ENCODE results near the gene PDC. TPM values are rescaled to one million over a fixed set of nuclear protein-coding genes. Genes with fewer than 3 reads are reported as not detected.

Gene PDC
- total RNA-seq, 1 donor from 2014 or later = not detected

GRCh38 chr1:186492531-186493291, 31.8 kb upstream of the PDC start:
- intact Hi-C loops (cut with DNase I) = no loop called here
- no peak for DNase-seq (ENCODE audit: extremely low spot score in 2 of 2)
- no peak overlapping the region for H3K27ac ChIP-seq
- no peaks in the 10 kb centered on the region for H3K27me3 ChIP-seq
- no peak for TF ChIP-seq CTCF (IDR thresholded peaks at IDR 0.05)
- no peak for TF ChIP-seq POLR2A (IDR thresholded peaks at IDR 0.05)
- no peak for TF ChIP-seq POLR2AphosphoS5 (IDR thresholded peaks at IDR 0.05; ENCODE audit: insufficient read depth in 1 of 2, low read depth in 1 of 2)
- no peaks in the 10 kb centered on the region for H3K4me1 ChIP-seq
- H3K36me3 ChIP-seq = no peaks in the 10 kb centered on the region
- H3K4me3 ChIP-seq = no peak overlapping the region
- no peaks in the 10 kb centered on the region for H3K9me3 ChIP-seq

GRCh38 chr1:186491336-186491735, 30.4 kb upstream of the PDC start:
- Histone ChIP-seq H3K36me3 (no peaks in the 10 kb centered on the region), H3K4me1 (no peaks in the 10 kb centered on the region), H3K27ac (no peak overlapping the region), H3K4me3 (no peak overlapping the region), H3K9me3 (no peaks in the 10 kb centered on the region), H3K27me3 (no peaks in the 10 kb centered on the region)
- TF ChIP-seq POLR2A (IDR thresholded peaks at IDR 0.05) (no peak), POLR2AphosphoS5 (IDR thresholded peaks at IDR 0.05; ENCODE audit: insufficient read depth in 1 of 2, low read depth in 1 of 2) (no peak), CTCF (IDR thresholded peaks at IDR 0.05) (no peak)
- intact Hi-C loops (cut with DNase I) = no loop called here
- no peak for DNase-seq (ENCODE audit: extremely low spot score in 2 of 2)

- intact Hi-C loops (cut with DNase I) = no loop called here
- no peak for DNase-seq (ENCODE audit: extremely low spot score in 2 of 2)
- Histone ChIP-seq H3K9me3 (no peaks in the 10 kb centered on the region), H3K27me3 (no peaks in the 10 kb centered on the region), H3K4me3 (no peak overlapping the region), H3K27ac (no peak overlapping the region), H3K4me1 (no peaks in the 10 kb centered on the region), H3K36me3 (no peaks in the 10 kb centered on the region)
- TF ChIP-seq CTCF (IDR thresholded peaks at IDR 0.05) (no peak), POLR2A (IDR thresholded peaks at IDR 0.05) (no peak), POLR2AphosphoS5 (IDR thresholded peaks at IDR 0.05; ENCODE audit: insufficient read depth in 1 of 2, low read depth in 1 of 2) (no peak)
Observed at GRCh38 chr1:186487163-186487562, 26.2 kb upstream of the PDC start.

GRCh38 chr1:186486061-186486460, 25.1 kb upstream of the PDC start:
- Histone ChIP-seq H3K4me1 (no peaks in the 10 kb centered on the region), H3K9me3 (no peaks in the 10 kb centered on the region), H3K27me3 (no peaks in the 10 kb centered on the region), H3K27ac (no peak overlapping the region), H3K36me3 (no peaks in the 10 kb centered on the region), H3K4me3 (no peak overlapping the region)
- TF ChIP-seq POLR2AphosphoS5 (IDR thresholded peaks at IDR 0.05; ENCODE audit: insufficient read depth in 1 of 2, low read depth in 1 of 2) (no peak), POLR2A (IDR thresholded peaks at IDR 0.05) (no peak), CTCF (IDR thresholded peaks at IDR 0.05) (no peak)
- no peak for DNase-seq (ENCODE audit: extremely low spot score in 2 of 2)
- intact Hi-C loops (cut with DNase I) = no loop called here

- Histone ChIP-seq H3K4me3 (no peak overlapping the region), H3K4me1 (no peaks in the 10 kb centered on the region), H3K9me3 (no peaks in the 10 kb centered on the region), H3K27ac (no peak overlapping the region), H3K36me3 (no peaks in the 10 kb centered on the region), H3K27me3 (no peaks in the 10 kb centered on the region)
- intact Hi-C loops (cut with DNase I) = no loop called here
- no peak for DNase-seq (ENCODE audit: extremely low spot score in 2 of 2)
- TF ChIP-seq POLR2AphosphoS5 (IDR thresholded peaks at IDR 0.05; ENCODE audit: insufficient read depth in 1 of 2, low read depth in 1 of 2) (no peak), CTCF (IDR thresholded peaks at IDR 0.05) (no peak), POLR2A (IDR thresholded peaks at IDR 0.05) (no peak)
Observed at GRCh38 chr1:186483561-186483960, 22.6 kb upstream of the PDC start.

Measured in vagina (tissue), 2 donors.